GM18499 (cell line): ENCODE data around the gene CMSS1.
"Not testable (repeated sequence)": the region's sequence is repeated elsewhere in the genome, so short reads cannot be mapped to it uniquely, and the experiment has no call there.

Experiments
- ATAC-seq: cut with Tn5 transposase; IDR thresholded peaks from one replicate; pipeline ENCODE4 v1.9.1; 2021; ENCODE audit warnings: moderate number of reproducible peaks; ENCODE audit not compliant: insufficient read depth, unreplicated experiment

The CMSS1 gene

GRCh38 chr3:100189444-100189964, 371.8 kb downstream of the CMSS1 start:
- ATAC-seq = no peak

GRCh38 chr3:100195375-100195774, 377.7 kb downstream of the CMSS1 start:
- ATAC-seq = no peak

- ATAC-seq = no peak
Observed at GRCh38 chr3:100197876-100198275, 380.2 kb downstream of the CMSS1 start.

- ATAC-seq = no peak
Observed at GRCh38 chr3:100198579-100199269, 381.1 kb downstream of the CMSS1 start.

- no peak for ATAC-seq
Observed at GRCh38 chr3:100205171-100205570, 387.5 kb downstream of the CMSS1 start.

GRCh38 chr3:100206687-100207086, 389.0 kb downstream of the CMSS1 start:
- no peak for ATAC-seq

- no peak for ATAC-seq
Observed at GRCh38 chr3:100207886-100208285, 390.2 kb downstream of the CMSS1 start.

- no peak for ATAC-seq
Observed at GRCh38 chr3:100209169-100209568, 391.5 kb downstream of the CMSS1 start.

- peak; percentile 97 for ATAC-seq
Observed at GRCh38 chr3:100209948-100210771, 392.5 kb downstream of the CMSS1 start.

GRCh38 chr3:100210772-100211135, 393.1 kb downstream of the CMSS1 start:
- ATAC-seq = no peak

- ATAC-seq = no peak
Observed at GRCh38 chr3:100213891-100214573, 396.4 kb downstream of the CMSS1 start.

GRCh38 chr3:100214574-100214964, 396.9 kb downstream of the CMSS1 start:
- ATAC-seq = no peak

- no peak for ATAC-seq
Observed at GRCh38 chr3:100216713-100217112, 399.1 kb downstream of the CMSS1 start.

- no peak for ATAC-seq
Observed at GRCh38 chr3:100221159-100221558, 403.5 kb downstream of the CMSS1 start.

- ATAC-seq = no peak
Observed at GRCh38 chr3:100225193-100225592, 407.5 kb downstream of the CMSS1 start.

- no peak for ATAC-seq
Observed at GRCh38 chr3:100225883-100226282, 408.2 kb downstream of the CMSS1 start.

- no peak for ATAC-seq
Observed at GRCh38 chr3:100226712-100227429, 409.2 kb downstream of the CMSS1 start.

GRCh38 chr3:100227511-100227921, 409.9 kb downstream of the CMSS1 start:
- no peak for ATAC-seq

- no peak for ATAC-seq
Observed at GRCh38 chr3:100228247-100228646, 410.6 kb downstream of the CMSS1 start.

GRCh38 chr3:100229188-100229587, 411.5 kb downstream of the CMSS1 start:
- ATAC-seq = not testable (repeated sequence)
